MG63 (cell line): ENCODE measurements around the gene CFAP161. TPM values are rescaled to one million over a fixed set of nuclear protein-coding genes. Genes with fewer than 3 reads are reported as not detected.
A peak's percentile ranks its signal among the peaks of the same experiment; 100 is the strongest.

Experiments used
- DNase-seq: peaks from one replicate; pipeline ENCODE4 v3.0.0-alpha.2; 2020
- H3K27me3 ChIP-seq: fragments of 250-450 bp; sonication (Bioruptor Pico); 2 replicates; pipeline ENCODE4 v1.5.1; 2020; ENCODE audit warnings: mild to moderate bottlenecking, moderate library complexity
- H3K36me3 ChIP-seq: fragments of 250-450 bp; sonication (Bioruptor Pico); 2 replicates; pipeline ENCODE4 v1.5.1; 2020; ENCODE audit warnings: mild to moderate bottlenecking, moderate library complexity
- H3K4me3 ChIP-seq: fragments of 250-450 bp; sonication (Bioruptor Pico); 2 replicates; pipeline ENCODE4 v1.5.1; 2020; ENCODE audit warnings: mild to moderate bottlenecking, moderate library complexity
- H3K9me3 ChIP-seq: fragments of 250-450 bp; sonication (Bioruptor Pico); 2 replicates; pipeline ENCODE4 v1.5.1; 2020; ENCODE audit warnings: mild to moderate bottlenecking, moderate library complexity
- total RNA-seq: library from RNA; depleted of rRNA; stranded (reverse); fragments of >200 nt; shearing (Covaris generic); gene quantifications from 2 replicates; pipeline ENCODE4 v1.2.3, GENCODE V29; 2014; ENCODE audit warnings: low replicate concordance; rRNA removed

CFAP161 gene, protein sequence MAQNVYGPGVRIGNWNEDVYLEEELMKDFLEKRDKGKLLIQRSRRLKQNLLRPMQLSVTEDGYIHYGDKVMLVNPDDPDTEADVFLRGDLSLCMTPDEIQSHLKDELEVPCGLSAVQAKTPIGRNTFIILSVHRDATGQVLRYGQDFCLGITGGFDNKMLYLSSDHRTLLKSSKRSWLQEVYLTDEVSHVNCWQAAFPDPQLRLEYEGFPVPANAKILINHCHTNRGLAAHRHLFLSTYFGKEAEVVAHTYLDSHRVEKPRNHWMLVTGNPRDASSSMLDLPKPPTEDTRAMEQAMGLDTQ
- not detected in 2 replicates for total RNA-seq

DNA sequence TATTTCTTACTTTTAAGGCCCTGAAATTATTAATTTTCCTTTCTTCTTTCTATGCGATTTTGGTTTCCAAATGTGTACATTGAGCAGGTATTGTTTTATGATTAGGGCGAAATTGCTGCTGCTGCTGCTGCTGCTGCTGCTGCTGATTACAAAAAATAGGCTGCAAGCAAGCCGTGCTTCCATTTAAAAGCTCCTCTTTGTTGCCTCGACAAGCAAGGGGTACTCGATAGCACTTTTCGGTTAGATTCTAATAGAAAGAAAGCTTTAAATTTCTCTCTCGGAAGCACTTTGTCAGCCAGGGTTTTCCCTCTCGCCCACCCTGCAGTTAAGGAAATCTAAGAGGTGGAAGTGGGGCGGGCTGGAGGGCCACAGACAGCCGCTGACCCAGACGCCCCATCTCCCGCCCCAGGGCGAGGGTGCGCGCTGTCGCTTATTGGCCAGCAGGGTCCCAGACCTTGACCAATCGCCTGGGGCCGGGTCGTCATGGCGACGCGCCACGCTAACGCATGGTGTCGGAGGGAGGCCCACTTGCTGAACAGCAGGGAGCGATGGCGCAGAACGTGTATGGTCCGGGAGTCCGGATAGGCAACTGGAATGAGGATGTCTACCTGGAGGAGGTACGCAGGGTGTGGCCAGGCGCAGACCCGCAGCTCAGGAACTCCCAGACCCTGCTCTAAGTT lies at the start of gene CFAP161:
CFAP161 (plus strand) TSS at position 489 of the 680 bp plus-strand sequence; CDS start at position 549, 60 bp downstream.
- peaks cover 11% of the 10 kb centered on the region for H3K27me3 ChIP-seq
- no peak within 1 kb of the TSS for H3K4me3 ChIP-seq
- DNase-seq, result no peak
- peaks cover 8% of the 10 kb centered on the region; the same call in 1 of the 2 replicates for H3K9me3 ChIP-seq
- no peaks in the 10 kb centered on the region for H3K36me3 ChIP-seq

DNA sequence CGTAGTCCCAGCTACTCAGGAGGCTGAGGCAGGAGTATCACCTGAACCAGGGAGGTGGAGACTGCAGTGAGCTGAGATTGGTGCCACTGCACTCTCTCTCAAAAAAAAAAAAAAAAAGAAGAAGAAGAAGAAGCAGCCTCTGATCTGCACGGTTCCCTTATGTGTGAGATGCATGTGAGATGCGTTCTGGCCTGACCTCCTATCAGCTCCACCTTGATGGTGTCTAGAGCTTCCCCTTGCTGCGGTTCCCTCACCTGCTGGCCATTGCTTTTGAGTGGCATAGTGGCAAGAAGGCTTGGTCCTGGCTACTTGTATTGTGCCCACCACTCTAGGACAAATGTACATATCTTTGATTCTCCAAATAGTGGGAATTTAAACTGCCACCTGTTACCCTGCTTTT lies 49.4 kb upstream of the CFAP161 start:
- H3K27me3 ChIP-seq, result 0 out of 2 replicates have a peak, but pooled peaks cover 2% of the 10 kb centered on the region
- DNase-seq, result no peak
- no peaks in the 10 kb centered on the region for H3K9me3 ChIP-seq
- H3K4me3 ChIP-seq, result no peak overlapping the region
- no peaks in the 10 kb centered on the region for H3K36me3 ChIP-seq

DNA sequence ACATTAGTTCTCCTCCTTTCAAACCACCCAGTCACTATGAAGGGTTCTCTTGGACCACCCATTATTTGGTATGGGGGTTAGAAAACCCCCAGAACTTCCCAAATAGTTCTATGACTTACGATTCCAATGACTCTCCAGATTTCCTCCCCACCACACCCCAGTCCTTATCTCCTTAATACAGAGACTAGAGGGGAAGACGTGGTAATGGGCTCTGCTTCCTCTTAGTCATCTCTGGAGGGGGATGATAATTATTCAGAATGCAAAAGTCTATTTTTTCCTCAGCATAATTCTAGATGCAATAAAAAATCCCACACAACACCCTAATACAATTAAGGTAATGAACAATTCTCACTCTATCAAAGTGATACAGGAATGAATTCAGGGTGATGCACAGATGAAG lies 48.9 kb upstream of the CFAP161 start:
- no peaks in the 10 kb centered on the region for H3K36me3 ChIP-seq
- H3K4me3 ChIP-seq, result no peak overlapping the region
- DNase-seq, result no peak
- H3K9me3 ChIP-seq, result no peaks in the 10 kb centered on the region
- H3K27me3 ChIP-seq, result 0 out of 2 replicates have a peak, but pooled peaks cover 2% of the 10 kb centered on the region

DNA sequence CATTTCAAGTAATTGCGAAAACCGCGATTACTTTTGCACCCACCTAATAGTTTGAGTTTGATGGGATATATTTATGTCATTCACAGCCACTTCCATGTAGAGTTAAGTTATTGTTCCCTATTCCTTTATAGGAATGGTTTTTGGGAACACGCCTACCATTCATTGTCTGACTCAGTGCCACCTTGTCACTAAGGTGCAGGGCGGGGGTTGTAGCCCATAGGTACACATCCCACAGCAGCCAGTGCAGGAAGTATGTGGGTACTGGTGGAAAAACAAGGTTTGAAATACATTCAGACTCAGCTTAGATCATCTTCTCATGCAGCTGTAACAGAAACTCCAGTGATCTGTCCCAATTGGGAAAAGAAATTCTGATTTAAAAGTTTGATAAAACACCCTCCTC lies 48.2 kb upstream of the CFAP161 start:
- no peak for DNase-seq
- Histone ChIP-seq H3K36me3 (no peaks in the 10 kb centered on the region), H3K9me3 (no peaks in the 10 kb centered on the region), H3K4me3 (no peak overlapping the region), H3K27me3 (0 out of 2 replicates have a peak, but pooled peaks cover 2% of the 10 kb centered on the region)

DNA sequence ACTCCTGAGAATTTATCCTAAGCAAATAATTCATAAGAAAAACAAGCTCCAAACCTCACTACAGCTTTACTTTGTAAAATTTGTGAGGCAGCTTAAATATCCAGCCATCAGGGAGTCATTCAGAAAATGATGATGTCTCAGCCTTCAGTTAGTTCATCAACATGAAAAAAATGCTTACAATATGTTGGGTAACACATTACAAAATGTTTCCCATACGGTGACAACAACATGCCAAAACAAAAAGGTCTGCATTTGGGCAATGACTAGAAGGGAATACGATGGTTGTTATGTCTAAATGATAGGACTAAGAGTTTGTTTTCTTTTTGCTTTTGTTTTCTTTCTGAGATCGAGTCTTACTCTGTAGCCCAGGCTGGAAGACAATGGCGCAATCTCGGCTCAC lies 47.0 kb upstream of the CFAP161 start:
- H3K27me3 ChIP-seq, result 0 out of 2 replicates have a peak, but pooled peaks cover 2% of the 10 kb centered on the region
- no peaks in the 10 kb centered on the region for H3K9me3 ChIP-seq
- DNase-seq, result no peak
- no peaks in the 10 kb centered on the region for H3K36me3 ChIP-seq
- H3K4me3 ChIP-seq, result no peak overlapping the region

DNA sequence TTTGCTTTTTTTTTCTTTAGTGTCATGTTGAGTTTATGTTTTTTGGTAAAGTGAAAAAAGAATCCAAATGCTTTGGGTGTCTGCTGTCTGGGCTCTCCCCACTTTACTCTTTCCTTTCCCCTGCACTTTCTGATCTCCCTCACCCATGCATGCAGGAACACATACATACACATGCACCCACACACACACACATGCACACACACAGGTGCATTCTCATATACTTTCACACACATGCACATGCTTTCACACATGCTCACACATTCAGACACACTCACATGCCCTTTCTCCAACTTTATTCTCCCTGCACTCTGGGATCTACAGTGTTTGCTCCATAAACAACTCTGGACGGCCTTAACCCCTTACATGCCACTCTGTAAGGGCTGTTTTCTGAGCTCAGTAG lies 46.4 kb upstream of the CFAP161 start:
- no peak for DNase-seq
- Histone ChIP-seq H3K9me3 (no peaks in the 10 kb centered on the region), H3K27me3 (0 out of 2 replicates have a peak, but pooled peaks cover 2% of the 10 kb centered on the region), H3K36me3 (no peaks in the 10 kb centered on the region), H3K4me3 (no peak overlapping the region)

DNA sequence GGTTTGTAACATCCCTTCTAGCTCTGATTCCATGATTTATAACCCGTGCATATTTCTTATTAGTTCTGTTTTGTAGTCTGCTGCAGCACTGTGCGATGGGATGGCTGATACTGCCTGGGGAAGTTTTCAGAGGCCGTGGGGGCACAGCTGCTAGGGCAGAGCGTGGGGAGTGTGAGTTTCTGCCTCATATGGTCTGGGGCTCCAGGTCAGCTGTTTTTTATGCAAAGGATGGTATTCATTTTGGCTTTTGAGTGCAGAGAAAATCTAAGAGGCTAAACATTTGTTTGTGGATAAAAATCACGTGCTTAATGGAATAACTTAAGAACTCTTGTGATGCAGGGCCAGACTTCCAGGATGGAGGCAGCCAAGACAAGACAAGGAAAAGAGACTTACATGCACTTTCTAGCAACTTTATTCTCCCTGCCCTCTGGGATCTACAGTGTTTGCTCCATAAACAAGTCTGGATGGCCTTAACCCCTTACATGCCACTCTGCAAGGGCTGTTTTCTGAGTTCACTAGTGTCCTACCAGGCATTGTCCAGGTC lies 45.5 kb upstream of the CFAP161 start:
- no peak overlapping the region for H3K4me3 ChIP-seq
- H3K27me3 ChIP-seq, result no peaks in the 10 kb centered on the region
- no peak for DNase-seq
- H3K9me3 ChIP-seq, result no peaks in the 10 kb centered on the region
- no peaks in the 10 kb centered on the region for H3K36me3 ChIP-seq

DNA sequence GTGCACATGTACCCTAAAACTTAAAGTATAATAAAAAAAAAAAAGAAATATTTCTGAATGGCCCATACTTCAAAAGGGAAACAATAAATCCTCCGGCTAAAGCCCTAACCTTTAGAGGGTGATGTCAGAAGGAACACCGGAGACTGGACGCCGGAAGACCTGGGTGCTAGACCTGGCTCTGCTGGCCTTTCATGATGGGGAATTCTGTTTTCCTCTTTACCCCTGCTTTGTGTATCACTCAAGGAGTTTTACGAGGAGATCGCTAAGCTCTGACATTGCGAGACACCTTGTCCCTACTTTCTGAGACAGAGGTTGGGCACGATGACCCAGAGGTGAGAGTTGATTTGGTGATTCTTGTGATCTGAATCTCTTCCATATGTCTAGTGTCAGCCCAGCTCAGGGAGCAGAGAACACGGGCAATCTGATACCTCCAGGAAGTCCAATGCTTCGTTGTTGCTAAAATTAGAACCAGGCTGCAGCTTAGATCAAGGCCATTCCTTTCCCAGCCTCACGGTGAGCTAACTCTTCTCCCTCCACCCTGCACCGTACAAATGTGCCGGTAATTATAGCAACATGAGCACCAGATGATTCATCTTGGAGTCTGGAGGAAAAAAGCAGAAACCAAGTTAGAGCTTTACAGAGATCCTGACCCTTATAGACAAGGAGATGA lies 42.0 kb upstream of the CFAP161 start:
- Histone ChIP-seq H3K9me3 (no peaks in the 10 kb centered on the region), H3K27me3 (no peaks in the 10 kb centered on the region), H3K4me3 (no peak overlapping the region), H3K36me3 (no peaks in the 10 kb centered on the region)
- DNase-seq, result peak; percentile 71

DNA sequence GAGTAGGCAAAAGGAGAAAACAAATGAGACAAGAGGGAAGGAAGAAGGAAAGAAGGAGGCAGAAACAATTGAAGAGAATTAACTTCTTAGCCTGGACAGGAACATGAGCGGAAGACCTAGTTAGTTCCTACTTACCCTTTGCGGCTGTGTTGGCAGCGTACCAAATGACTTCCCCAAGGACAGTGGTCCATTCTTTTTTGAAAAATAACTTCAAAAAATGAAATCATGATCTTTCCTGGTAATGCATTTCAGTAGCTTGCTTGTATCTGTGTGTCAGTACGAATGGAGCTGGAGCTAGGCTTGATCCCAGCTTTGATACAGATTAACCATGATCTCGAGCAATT lies 41.5 kb upstream of the CFAP161 start:
- peak; percentile 14 for DNase-seq
- H3K4me3 ChIP-seq, result no peak overlapping the region
- no peaks in the 10 kb centered on the region for H3K9me3 ChIP-seq
- no peaks in the 10 kb centered on the region for H3K27me3 ChIP-seq
- no peaks in the 10 kb centered on the region for H3K36me3 ChIP-seq

DNA sequence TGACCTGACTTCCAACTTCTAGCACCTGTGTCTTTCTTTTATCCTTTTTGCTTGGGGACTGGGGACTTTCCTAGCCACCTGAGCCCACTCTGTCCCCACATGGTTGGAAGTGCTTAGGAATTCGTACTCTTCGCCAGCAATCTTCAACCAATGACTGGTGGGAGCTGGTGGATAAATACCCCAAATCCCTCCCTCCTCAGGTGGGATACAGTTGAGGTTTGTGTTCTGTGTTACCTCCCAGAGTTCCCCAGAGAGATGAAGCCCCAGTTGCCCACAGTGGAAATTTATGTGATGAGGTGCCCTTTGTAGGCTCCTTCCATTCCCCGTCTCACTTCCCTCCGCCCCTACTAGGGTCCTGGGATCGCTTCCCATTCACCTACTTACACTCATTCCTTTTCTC lies 40.1 kb upstream of the CFAP161 start:
- Histone ChIP-seq H3K4me3 (no peak overlapping the region), H3K9me3 (no peaks in the 10 kb centered on the region), H3K36me3 (no peaks in the 10 kb centered on the region), H3K27me3 (no peaks in the 10 kb centered on the region)
- no peak for DNase-seq

DNA sequence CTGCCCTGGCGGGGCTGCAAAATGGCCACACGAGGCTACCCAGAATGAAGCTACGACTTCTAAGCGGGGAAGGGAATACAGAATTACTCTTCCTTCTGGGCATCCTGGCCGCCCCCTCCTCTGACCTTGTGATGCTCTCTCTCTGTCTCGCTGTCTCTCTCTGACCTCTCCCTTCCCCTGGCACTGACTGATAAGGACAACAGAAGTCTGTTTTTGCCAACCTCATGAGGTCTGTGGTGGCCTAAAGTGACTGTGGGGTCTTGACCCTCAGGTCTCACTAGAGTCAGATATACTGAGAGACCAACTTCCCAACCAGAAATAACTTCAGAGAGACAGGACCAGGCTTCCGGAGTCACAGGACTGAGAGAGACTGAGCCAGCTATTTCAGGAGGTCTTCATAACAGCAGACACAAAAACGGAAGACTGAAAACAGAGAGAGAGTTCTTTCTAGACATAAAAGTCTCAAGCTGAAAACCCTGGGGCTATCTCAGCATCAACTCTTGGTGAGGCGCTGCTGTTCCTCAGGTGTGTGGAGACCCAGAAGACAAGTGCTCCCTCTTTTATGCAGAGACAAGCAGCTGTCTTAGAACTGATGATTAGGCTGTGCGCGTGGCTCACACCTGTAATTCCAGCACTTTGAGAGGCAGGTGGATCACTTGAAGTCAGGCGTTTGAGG lies 38.2 kb upstream of the CFAP161 start:
- Histone ChIP-seq H3K27me3 (no peaks in the 10 kb centered on the region), H3K4me3 (no peak overlapping the region), H3K9me3 (no peaks in the 10 kb centered on the region), H3K36me3 (no peaks in the 10 kb centered on the region)
- DNase-seq, result no peak

DNA sequence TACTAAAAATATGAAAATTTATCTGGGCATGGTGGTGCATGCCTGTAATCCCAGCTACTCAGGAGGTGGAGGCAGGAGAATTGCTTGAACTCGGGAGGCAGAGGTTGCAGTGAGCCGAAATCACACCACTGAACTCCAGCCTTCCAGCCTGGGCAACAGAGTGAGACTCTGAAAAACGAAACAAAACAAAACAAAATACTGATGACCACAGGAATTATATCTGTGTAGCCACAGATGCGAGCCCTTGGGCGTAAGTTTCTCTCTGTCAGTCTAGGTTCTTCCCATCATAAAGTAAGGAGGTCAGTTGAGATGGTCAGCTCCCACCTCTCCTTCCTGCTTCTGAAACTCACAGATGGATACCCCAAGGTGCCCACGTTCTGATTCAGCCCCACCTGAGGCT lies 37.7 kb upstream of the CFAP161 start:
- DNase-seq, result no peak
- no peaks in the 10 kb centered on the region for H3K9me3 ChIP-seq
- no peak overlapping the region for H3K4me3 ChIP-seq
- H3K27me3 ChIP-seq, result no peaks in the 10 kb centered on the region
- no peaks in the 10 kb centered on the region for H3K36me3 ChIP-seq

DNA sequence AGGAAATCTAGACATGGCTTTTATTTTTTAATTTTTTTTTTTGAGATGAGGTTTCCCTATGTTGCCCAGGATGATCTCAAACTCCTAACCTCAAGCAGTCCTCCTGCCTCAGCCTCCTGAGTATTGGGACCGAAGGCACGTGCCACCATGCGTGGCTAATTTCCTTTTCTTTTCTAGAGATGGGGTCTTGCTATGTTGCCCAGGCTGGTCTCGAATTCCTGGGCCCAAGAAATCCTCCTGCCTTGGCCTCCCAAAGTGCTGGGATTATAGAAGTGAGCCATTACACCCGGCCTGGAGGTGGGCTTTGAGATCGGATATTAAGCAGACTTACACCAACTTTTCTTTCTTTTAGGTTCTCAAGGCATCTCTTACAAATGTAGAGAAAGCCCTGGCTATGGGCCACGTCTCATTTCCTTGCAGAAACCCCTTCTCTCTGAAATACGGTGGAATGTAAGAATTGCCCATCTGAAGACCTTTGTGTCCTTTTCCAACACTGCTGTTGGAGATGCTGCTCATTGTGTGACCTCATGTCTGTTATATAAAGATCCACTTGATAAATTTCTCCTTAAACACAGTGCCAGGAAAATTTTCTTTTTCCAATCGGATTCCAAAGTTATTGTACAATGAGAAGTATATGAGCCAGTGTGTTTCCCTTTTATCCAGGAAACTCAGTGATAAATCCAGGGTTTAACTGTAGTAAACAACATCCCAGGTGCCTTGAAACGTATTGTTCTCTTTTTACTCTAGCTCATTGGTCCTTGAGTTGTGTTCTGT lies 36.8 kb upstream of the CFAP161 start:
- no peaks in the 10 kb centered on the region for H3K27me3 ChIP-seq
- H3K9me3 ChIP-seq, result no peaks in the 10 kb centered on the region
- H3K4me3 ChIP-seq, result no peak overlapping the region
- H3K36me3 ChIP-seq, result no peaks in the 10 kb centered on the region
- no peak for DNase-seq

DNA sequence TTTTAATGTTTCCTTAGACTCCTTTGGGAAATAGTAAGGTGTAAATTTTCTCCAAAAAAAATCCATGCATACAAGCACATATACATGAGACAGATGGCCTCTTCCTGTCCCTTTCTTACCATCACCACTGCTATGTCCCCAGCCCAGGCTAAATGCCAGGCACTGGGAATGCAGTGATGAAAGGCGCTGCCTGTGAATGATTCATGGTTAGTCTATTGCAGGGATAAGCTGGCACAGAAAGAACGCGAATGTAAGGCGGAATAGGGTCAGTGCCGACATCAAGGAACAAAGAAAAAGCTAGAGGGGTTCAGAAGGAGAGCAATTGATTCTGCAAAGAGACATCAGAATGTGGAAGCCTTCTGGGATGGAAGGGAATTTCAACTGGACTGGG lies 36.2 kb upstream of the CFAP161 start:
- H3K27me3 ChIP-seq, result no peaks in the 10 kb centered on the region

DNA sequence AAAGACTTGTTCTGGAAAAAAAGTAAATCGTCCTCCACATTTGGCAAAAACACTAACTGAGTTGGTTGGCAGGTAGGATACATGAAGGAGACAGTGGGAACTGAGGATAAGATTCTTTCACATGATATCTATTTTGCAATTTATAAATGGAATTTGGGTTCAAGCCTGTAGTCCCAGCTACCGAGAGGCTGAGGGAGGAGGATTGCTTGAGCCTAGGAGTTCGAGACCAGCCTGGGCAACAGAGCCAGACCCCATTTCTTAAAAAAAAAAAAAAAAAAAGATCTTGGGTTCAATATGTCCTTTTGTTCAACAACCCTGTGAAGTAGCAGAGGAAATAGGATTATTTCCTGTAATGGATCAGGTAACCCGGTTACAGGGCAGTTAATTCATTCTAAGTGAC lies 35.7 kb upstream of the CFAP161 start:
- H3K27me3 ChIP-seq, result no peaks in the 10 kb centered on the region
- H3K36me3 ChIP-seq, result no peaks in the 10 kb centered on the region
- H3K4me3 ChIP-seq, result no peak overlapping the region
- H3K9me3 ChIP-seq, result no peaks in the 10 kb centered on the region
- DNase-seq, result no peak

More for the DNA sequence above, 36.2 kb upstream of the CFAP161 start:
- H3K36me3 ChIP-seq, result no peaks in the 10 kb centered on the region
- peak; percentile 38 for DNase-seq
- H3K4me3 ChIP-seq, result no peak overlapping the region
- no peaks in the 10 kb centered on the region for H3K9me3 ChIP-seq
